Hematopoietic multipotent progenitor cell treated with erythropoietin and hydrocortisone succinate and interleukin-3 and kit ligand, for 17 days (in vitro differentiated cells): ENCODE data around the gene GDF2.

Experiments used
- DNase-seq: peaks from one replicate; pipeline ENCODE4 v3.0.0-alpha.2; 2015; ENCODE audit warnings: low spot score

GDF2 gene

GRCh38 chr10:47311932-47312662 lies 10.2 kb upstream of the GDF2 start:
- DNase-seq: no peak

DNA sequence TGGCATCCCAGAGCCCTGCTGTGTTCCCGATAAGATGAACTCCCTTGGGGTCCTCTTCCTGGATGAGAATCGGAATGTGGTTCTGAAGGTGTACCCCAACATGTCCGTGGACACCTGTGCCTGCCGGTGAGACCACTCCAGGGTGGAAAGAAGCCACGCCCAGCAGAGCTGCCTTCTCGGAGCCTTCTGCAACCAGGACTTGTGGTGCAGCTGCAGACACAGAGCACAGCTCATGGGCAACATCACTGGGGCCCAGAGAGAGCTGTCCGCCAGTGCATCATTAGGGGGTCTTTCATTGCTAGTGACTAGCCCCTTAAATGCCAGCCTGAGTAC lies 9.6 kb upstream of the GDF2 start:
- no peak for DNase-seq

DNA sequence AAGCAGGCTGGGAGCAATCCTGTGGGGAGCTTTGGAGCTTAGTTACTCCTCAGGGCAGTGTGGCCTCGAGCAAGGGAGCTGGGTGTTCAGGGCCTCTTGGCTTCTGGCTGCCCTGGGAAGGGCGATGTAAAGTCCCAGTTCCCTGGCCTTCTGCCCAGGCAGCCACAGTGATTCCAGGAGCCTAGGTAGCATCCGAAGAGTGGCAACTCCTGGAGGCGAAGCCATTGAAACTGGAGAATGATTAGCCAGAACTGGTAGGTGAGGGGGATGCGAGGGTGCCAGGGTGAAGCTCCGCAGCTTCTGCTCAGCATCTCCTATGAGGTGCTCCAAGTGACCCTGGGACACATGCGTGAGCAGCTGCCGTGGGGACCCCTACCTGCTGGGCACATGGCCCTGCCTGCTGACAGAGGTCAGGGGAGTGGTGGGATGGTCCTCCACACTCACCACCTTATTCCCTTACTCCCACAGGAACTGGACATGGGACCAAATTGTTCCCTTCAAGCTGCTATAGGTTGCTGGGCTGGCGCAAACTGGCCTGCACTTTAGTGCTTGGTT lies 7.8 kb upstream of the GDF2 start:
- DNase-seq: no peak

GRCh38 chr10:47315421-47315820 lies 6.8 kb upstream of the GDF2 start:
- no peak for DNase-seq

DNA sequence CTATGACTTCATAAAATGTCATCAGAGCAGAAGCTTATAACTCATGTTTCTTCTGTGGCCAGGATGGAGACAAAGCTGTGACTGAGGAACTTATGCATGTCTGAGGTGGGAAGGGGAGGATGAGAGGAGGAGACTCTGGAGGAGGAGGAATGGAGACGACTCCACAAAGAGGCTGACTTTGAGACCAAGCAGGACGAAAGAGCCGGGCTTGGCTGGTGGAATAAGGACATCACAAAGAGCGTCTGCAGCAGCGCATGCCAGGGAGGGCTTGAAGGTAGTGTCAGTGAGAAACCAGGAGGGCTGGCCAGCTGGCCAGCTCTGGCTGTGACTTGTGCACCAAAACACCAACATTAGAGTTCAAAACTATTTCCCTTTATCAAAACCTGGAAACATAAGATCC lies 6.1 kb upstream of the GDF2 start:
- DNase-seq: no peak

GRCh38 chr10:47317251-47317650 lies 5.0 kb upstream of the GDF2 start:
- DNase-seq: no peak

GRCh38 chr10:47318706-47319105 lies 3.5 kb upstream of the GDF2 start:
- no peak for DNase-seq

GRCh38 chr10:47319784-47320183 lies 2.5 kb upstream of the GDF2 start:
- no peak for DNase-seq

- no peak for DNase-seq
Observed at GRCh38 chr10:47320812-47321211, 1.4 kb upstream of the GDF2 start.

DNA sequence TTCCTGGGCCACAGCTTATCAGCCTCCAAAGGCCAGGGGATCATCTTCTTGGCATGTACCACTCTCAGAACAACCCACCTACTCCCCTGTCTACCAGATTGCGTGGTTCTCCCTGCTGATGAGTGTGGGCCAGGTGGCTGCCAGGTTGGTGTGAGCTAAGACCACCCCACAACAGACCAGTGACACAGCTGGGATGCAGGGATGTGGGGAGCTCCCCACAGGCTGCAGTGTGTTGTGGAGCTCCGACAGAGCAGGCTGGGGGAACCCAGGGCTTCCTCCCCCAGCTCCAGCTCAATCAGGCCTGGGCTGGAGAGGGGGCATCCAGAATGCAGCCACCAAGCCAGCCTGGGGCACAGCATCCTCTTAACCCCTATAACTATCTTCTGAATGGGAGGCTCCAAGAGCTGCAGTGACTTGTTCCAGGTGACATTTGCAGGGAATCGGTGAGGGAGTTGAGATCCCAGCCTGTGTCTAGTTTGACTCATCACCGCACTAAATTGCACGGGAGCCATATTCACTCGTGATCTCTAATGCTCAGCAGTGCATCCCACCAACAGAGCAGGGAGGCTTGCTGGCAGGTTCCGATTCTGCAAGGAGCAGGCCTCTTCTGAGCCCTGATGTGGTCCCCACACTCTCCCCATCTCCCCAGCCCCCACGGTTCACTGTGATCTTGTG lies 596 bp upstream of the GDF2 start:
- DNase-seq: no peak

GRCh38 chr10:47323087-47323486 lies 833 bp downstream of the GDF2 start:
- DNase-seq: no peak

DNA sequence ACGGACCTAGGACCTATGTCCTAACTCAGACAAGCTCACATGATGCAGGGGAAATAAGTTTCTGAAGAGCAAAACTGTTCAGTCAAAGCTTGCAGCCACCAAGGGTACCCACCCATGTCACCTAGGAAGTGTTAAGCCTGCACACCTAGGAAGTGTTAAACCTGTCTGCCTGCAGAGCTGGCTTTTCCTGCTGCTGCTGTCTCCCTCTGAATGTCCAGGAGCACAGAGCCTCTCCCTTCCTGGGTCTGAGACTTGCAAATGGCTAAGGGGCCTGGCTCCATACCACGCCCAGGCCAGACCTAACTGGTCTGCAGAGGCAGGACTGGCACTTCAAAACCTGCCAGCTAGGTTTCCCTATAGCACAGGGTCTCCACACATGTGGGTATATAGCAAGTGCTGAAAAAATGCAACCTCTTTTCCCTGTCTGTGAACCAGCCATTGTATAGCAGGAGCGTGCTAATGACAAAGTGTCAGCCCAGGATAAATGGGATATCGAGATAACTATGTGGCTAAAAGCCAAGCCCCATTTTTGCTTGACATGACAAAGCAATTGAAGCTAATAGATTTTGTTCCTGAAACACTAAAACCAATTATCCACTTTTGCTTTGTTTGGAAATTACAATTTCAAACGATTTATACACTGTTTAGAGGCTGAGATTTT lies 1.5 kb downstream of the GDF2 start:
- DNase-seq: no peak

- DNase-seq: no peak
Observed at GRCh38 chr10:47325303-47326291, 3.3 kb downstream of the GDF2 start.

- no peak for DNase-seq
Observed at GRCh38 chr10:47326306-47326926, 4.2 kb downstream of the GDF2 start.

GRCh38 chr10:47326927-47327330 lies 4.7 kb downstream of the GDF2 start:
- DNase-seq: no peak

- no peak for DNase-seq
Observed at GRCh38 chr10:47329855-47330254, 7.6 kb downstream of the GDF2 start.

GRCh38 chr10:47330366-47330765 lies 8.1 kb downstream of the GDF2 start:
- no peak for DNase-seq

DNA sequence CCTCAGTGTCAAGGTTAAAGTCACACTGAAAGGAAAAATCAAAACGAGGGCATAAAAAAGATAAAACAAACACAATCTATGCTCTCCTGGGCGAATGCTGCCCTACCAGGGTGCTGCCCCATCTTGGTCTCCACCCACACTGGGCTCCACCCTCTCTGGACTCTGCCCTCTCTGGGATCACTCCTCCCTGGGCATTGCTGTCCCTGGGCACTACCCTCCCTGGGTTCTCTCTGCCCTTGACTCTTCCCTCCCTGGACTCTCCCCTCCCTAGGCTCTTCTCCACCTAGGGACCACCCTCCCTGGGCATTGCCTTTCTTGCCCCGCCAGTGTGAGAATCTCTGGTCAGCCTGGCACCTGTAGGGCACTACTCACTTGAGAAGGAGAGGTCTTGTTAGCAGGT lies 8.6 kb downstream of the GDF2 start:
- no peak for DNase-seq

- DNase-seq: no peak
Observed at GRCh38 chr10:47331491-47331890, 9.2 kb downstream of the GDF2 start.

DNA sequence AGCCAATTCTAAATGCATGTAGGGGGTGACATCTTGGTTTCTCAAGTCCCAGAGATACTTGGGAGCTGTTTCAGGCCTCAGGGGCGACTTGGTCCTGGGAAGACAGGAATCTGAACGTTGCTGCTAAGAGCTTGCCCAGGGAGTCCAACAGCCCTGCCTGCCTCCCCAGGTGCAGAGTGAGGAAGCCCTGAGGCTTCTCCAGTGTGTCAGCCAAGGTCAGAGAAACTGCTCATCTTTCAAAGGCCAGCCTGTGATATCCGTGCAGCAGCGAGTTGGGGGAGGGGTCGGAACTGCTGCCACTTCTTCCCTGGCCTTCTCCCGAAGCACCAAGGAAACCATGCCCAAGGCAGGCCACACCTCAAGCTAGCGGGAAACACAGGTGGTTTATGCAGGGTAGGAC lies 9.7 kb downstream of the GDF2 start:
- no peak for DNase-seq

DNA sequence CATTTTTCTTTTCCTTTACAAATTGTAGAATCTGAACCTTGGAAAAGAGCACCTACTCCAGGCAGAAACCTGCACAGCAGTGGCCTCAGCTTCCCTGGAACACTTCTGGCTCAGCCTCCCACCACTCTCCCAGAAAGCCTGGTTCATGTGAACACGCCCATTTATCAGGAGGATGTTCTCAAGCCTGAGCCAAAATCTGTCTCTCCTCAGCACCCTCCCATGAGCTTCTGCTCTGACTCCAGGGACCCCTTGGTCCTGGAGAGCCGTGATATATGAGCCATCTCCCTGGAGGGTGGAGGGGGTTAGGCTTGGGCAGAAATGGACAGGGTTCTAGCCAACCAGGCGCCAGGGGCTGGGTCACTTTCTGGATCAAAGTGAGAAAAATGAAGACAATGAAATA lies 10.1 kb downstream of the GDF2 start:
- no peak for DNase-seq

- DNase-seq: no peak
Observed at GRCh38 chr10:47332946-47333345, 10.7 kb downstream of the GDF2 start.
